GM12891 (cell line): ENCODE data around the gene PPP1R14C.

ENCODE experiments used
- POLR2A ChIP-seq: IDR thresholded peaks from 2 replicates; pipeline ENCODE4 v1.6.1; 2011; ENCODE audit warnings: low read depth, low read length, control low read depth
- POLR2AphosphoS5 ChIP-seq: IDR thresholded peaks from 2 replicates; pipeline ENCODE4 v1.6.1; 2011; ENCODE audit warnings: low read depth, low read length, control low read depth
- TAF1 ChIP-seq: IDR thresholded peaks from 2 replicates; pipeline ENCODE4 v1.6.1; 2011; ENCODE audit warnings: low read depth, low read length, control low read depth

GRCh38 chr6:150185732-150186117 is 42.9 kb downstream of the PPP1R14C start:
- TF ChIP-seq POLR2AphosphoS5 (no peak), POLR2A (no peak), TAF1 (no peak)
